OCI-M2 (cell line): ENCODE results near the gene NUP210.

ENCODE experiments used
- DNase-seq: peaks from one replicate; lab custom pipeline; 2025; ENCODE audit not compliant: unreplicated experiment; lab: John Stamatoyannopoulos, UW

The NUP210 gene

DNA sequence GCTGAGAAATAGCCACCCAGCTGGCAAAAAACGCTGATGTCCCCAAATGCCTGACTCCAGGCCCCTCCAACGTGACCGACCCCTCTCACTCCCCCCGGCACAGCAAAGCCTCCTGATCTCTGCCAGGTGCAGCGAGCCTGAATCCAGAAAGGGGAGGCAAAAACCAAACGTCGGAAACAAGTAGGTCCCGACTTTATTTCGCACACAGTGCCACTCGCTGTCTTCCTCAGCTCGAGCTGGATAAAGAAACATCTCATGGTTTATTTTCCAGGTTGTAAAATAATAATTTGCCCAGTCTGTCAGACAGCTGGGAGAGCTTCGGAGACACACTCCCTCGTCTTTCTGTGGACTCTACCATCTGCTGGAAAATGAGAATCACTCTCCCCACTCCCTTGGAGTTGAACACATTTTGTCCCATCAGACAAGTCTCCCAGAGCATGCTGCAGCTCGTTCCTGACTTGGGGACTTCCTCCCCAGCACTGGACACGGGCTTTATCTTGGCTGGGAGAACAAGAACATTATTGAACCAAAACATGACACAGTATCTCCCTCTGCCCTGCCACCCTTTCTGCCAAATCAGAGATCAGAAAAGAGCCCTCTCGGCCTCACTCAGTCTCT is 142.8 kb downstream of the NUP210 start:
- no peak for DNase-seq

DNA sequence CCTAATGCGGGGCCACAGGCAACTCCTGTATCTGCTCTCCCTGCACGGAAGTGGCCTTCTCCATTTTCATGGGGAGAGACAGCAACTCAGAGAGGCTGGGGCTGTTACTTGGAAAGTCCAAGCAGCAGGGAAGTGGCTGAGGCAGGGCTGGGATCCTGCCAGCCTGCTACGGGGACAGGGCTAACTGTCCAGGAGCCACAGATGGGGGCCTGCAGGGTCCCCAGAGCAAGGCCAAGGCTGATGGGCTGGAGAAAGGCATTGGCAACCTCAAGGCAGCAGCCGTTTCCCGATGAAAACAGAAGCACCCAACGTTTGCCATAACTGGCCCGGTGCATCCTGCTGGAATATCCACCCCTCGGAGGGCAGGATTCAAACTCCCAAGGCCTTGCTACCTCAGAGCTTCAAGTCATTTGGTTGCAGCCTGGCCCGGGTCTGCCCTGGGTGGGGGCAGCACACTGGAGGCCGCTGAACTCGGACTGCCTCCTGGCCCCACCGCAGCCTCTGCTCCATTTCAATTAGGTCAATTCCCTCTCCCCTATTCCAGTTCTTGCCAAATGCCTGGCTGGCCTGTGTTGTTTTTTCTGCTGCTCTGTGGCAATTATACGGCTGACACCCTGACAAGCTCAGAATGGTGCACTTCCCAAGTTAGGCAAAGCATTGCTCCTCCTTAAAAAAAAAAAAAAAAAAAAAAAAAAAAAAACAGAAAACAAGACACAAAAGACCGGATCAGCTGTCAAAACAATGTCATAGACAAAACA is 143.5 kb downstream of the NUP210 start:
- no peak for DNase-seq

DNA sequence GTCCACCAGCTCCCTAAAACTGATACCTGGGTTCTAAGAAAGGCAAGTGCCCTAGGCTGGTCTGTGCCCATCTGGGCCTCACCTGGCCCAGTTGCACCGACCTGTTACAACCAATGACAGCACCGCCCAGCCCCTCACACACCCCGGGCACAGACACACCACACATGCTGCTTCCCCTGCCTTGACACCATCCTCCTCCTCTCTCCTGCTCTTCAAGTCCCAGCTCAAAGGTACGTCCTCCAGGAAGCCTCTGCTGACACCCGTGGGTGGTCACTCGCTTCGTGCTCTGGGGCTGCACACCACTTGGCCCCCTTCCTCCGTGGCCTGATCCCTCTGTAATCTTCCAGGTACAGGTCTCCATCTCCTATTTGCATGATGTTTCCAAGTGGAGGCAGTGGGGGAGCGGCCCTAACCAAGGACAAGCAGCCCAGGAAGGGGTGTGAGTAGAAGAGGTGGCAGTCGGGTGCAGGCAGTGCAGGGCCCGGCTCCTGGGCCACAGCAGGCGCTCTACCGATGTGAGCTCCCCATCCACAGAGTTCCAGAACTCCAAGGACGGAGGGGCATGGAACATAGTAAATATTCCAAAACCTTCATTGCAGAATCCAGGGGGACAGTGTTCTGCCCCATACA is 144.6 kb downstream of the NUP210 start:
- no peak for DNase-seq

DNA sequence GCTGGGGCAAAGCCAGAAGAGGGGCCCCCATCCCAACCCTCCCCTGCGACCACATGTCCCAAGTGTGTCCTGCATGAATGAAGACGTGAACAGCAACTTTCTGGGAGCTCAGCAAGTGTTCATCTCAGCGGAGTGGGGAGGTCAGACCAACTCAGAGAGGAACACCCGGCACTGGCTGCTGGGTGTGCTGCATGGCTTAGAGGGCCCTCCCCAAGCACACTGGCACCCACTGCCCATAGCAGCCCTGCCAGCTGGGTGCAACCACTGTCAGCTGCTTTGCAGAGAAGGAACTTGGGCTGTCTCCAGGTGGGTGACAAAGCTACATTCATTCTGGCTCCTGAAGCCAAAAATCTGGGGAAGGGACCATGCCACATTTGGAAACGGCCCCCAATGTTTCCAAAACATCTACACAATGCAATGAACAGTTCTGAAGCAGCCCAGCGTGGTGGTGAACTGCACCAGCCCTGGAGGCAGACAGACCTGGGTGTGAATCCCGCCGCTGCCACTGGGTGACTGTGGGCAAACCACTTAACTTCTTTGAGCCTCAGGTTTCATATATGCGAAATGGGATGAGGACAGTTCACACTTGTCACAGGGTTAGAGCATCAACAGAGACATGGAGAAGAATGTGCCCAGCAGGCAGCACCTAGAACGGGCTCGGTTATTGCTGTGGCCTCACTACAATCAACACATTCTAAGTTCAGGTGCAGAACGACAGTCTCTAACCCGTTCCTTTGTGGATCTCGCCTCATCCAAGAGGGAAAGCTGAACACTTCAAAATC is 145.4 kb downstream of the NUP210 start:
- DNase-seq: no peak

- DNase-seq: no peak
Measured at GRCh38 chr3:13274125-13274524, 146.0 kb downstream of the NUP210 start.

DNA sequence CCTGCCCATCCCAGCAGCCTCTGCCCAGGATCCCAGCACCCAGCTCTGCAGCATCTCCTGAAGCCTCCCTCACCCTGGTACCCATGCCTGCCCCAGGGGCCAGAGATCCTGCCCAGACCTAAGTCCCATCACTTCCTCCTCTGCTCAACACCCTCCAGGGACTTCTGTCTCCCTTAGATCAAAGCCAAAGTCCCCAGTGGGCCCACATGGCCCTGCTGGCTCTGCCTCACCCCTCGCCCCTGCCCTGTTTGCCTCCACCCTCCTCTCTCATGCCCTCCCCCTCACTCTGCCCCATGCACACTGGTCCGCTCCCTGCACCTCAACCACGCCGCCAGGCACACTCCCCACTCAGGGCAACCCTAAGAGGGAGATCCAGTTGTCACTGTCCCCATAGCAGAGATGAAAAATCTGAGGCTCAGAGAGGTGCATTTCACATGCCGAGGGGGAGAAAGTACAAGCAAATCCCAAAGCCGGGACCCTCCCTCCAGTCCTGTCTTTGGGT is 146.5 kb downstream of the NUP210 start:
- DNase-seq: no peak

- no peak for DNase-seq
Measured at GRCh38 chr3:13272831-13273603, 147.1 kb downstream of the NUP210 start.

GRCh38 chr3:13269711-13270378 is 150.3 kb downstream of the NUP210 start:
- DNase-seq: no peak

DNA sequence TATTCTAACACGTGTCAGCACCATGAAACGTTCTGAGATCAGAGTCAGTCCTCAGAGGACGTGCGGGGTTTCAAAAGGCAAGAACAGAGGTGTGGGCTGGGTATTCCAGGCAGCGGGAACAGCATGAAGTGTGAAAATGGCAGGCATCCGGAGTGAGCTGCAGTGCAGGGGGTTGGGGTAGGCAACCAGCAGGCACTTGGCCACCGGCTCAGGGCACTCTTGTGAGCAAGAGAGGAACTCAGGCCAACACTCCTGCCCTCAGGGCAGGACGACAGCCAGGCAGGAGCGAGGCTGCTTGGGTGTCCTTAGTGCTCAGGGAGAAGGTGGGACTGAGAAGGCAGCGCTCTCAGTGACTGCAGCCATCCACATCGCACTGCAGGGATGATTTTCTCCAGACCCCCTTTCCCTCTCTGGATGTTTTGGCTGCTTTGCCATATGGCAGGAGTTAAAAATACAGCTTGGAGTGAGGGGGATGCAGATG is 151.1 kb downstream of the NUP210 start:
- no peak for DNase-seq

DNA sequence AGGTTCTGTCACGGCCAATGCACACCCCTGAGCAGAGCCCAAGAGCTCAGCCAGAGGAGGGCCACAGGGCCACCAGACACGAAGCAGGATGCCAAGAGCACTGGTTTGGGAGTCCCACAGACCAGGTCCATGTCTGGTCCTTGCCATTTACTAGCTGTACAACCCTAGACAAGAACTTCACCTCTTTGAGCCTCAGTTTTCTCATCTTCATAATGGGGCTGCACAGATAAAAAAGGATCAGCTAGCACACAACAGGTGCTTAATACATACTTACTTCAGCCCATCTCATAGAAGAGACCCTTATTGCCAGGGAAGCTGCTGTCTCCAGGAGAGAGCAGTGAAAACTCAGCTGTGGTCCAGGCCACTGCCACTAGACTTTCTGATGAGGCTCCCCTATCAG is 152.0 kb downstream of the NUP210 start:
- no peak for DNase-seq

GRCh38 chr3:13266651-13267362 is 153.3 kb downstream of the NUP210 start:
- no peak for DNase-seq
